GM19193 (cell line): Measurements from ENCODE around the gene IL23R.

Experiments
- POLR2A ChIP-seq: IDR thresholded peaks from 4 replicates; pipeline ENCODE4 v1.6.1; 2011; ENCODE audit not compliant: insufficient read depth, insufficient read length; ENCODE audit errors: extremely low read depth

Gene IL23R

GRCh38 chr1:67236277-67236676, 70.0 kb downstream of the IL23R start:
- TF ChIP-seq POLR2A, result no peak

- TF ChIP-seq POLR2A, result no peak
Observed at GRCh38 chr1:67239738-67240137, 73.5 kb downstream of the IL23R start.

- TF ChIP-seq POLR2A, result no peak
Observed at GRCh38 chr1:67241200-67241746, 75.0 kb downstream of the IL23R start.

- TF ChIP-seq POLR2A, result no peak
Observed at GRCh38 chr1:67242016-67242415, 75.8 kb downstream of the IL23R start.

GRCh38 chr1:67250051-67250653, 83.9 kb downstream of the IL23R start:
- TF ChIP-seq POLR2A, result no peak

GRCh38 chr1:67256291-67257172, 90.3 kb downstream of the IL23R start:
- TF ChIP-seq POLR2A, result no peak

- no peak for TF ChIP-seq POLR2A
Observed at GRCh38 chr1:67257173-67257535, 90.9 kb downstream of the IL23R start.

- no peak for TF ChIP-seq POLR2A
Observed at GRCh38 chr1:67261680-67262079, 95.4 kb downstream of the IL23R start.

GRCh38 chr1:67262735-67263134, 96.5 kb downstream of the IL23R start:
- no peak for TF ChIP-seq POLR2A

GRCh38 chr1:67264152-67264551, 97.9 kb downstream of the IL23R start:
- TF ChIP-seq POLR2A, result no peak

- TF ChIP-seq POLR2A, result no peak
Observed at GRCh38 chr1:67264899-67265298, 98.6 kb downstream of the IL23R start.

- no peak for TF ChIP-seq POLR2A
Observed at GRCh38 chr1:67269061-67269460, 102.8 kb downstream of the IL23R start.

- TF ChIP-seq POLR2A, result no peak
Observed at GRCh38 chr1:67270541-67270940, 104.3 kb downstream of the IL23R start.

- no peak for TF ChIP-seq POLR2A
Observed at GRCh38 chr1:67273591-67273990, 107.3 kb downstream of the IL23R start.

GRCh38 chr1:67274623-67275325, 108.5 kb downstream of the IL23R start:
- TF ChIP-seq POLR2A, result no peak
